ENCODE data around the gene MINDY4. TPM values are rescaled to one million over a fixed set of nuclear protein-coding genes. Genes with fewer than 3 reads are reported as not detected.
A peak's percentile ranks its signal among the peaks of the same experiment; 100 is the strongest.

MINDY4 gene
- total RNA-seq, 6 donors from 2014 or later: 7.7 to 43.0 (median 19.4) TPM

- TF ChIP-seq POLR2A (IDR thresholded peaks at IDR 0.05) (no peak), CTCF (IDR thresholded peaks at IDR 0.05) (no peak), EP300 (IDR thresholded peaks at IDR 0.05) (no peak), POLR2AphosphoS5 (IDR thresholded peaks at IDR 0.05) (no peak)
- WGBS, 2 donors: 93% methylated on average over 6 of the region's 6 CpGs; no CpG with 5 or more reads in 1 of the 2 donors
- Histone ChIP-seq H3K9me3 (no peaks in the 10 kb centered on the region), H3K4me3 (no peak overlapping the region), H3K36me3 (no peaks in the 10 kb centered on the region), H3K4me1 (no peaks in the 10 kb centered on the region), H3K27me3 (no peaks in the 10 kb centered on the region), H3K27ac (no peak overlapping the region)
- DNase-seq: no peak
- no peak for ATAC-seq (ENCODE audit: low FRiP score in 2 of 2)
These were observed 38.0 kb upstream of the MINDY4 start for GRCh38 chr7:30733216-30733615.

GRCh38 chr7:30733691-30734090 is 37.5 kb upstream of the MINDY4 start:
- ATAC-seq (ENCODE audit: low FRiP score in 2 of 2) (no peak), DNase-seq (peak in 1 of 2 donors; percentile 76)
- Histone ChIP-seq H3K36me3 (no peaks in the 10 kb centered on the region), H3K27me3 (no peaks in the 10 kb centered on the region), H3K27ac (no peak overlapping the region), H3K9me3 (no peaks in the 10 kb centered on the region), H3K4me3 (no peak overlapping the region), H3K4me1 (no peaks in the 10 kb centered on the region)
- 92 to 94% methylated on average over 10 to 11 of the region's 11 CpGs for WGBS, 2 donors
- TF ChIP-seq CTCF (IDR thresholded peaks at IDR 0.05): no peak
- TF ChIP-seq POLR2AphosphoS5 (IDR thresholded peaks at IDR 0.05): no peak
- TF ChIP-seq POLR2A (IDR thresholded peaks at IDR 0.05): no peak
- TF ChIP-seq EP300 (IDR thresholded peaks at IDR 0.05): no peak

GRCh38 chr7:30734497-30734896 is 36.7 kb upstream of the MINDY4 start:
- 88 to 100% methylated on average over 3 to 7 of the region's 7 CpGs for WGBS, 2 donors
- H3K36me3 ChIP-seq: no peaks in the 10 kb centered on the region
- DNase-seq: no peak
- H3K4me1 ChIP-seq: no peaks in the 10 kb centered on the region
- ATAC-seq (ENCODE audit: low FRiP score in 2 of 2): no peak
- H3K4me3 ChIP-seq: no peak overlapping the region
- no peak overlapping the region for H3K27ac ChIP-seq
- TF ChIP-seq EP300 (IDR thresholded peaks at IDR 0.05): no peak
- TF ChIP-seq POLR2AphosphoS5 (IDR thresholded peaks at IDR 0.05): no peak
- TF ChIP-seq CTCF (IDR thresholded peaks at IDR 0.05): no peak
- no peak for TF ChIP-seq POLR2A (IDR thresholded peaks at IDR 0.05)
- no peaks in the 10 kb centered on the region for H3K27me3 ChIP-seq
- no peaks in the 10 kb centered on the region for H3K9me3 ChIP-seq

- H3K9me3 ChIP-seq: no peaks in the 10 kb centered on the region
- H3K4me3 ChIP-seq: no peak overlapping the region
- H3K36me3 ChIP-seq: no peaks in the 10 kb centered on the region
- no peaks in the 10 kb centered on the region for H3K27me3 ChIP-seq
- no peak for ATAC-seq (ENCODE audit: low FRiP score in 2 of 2)
- H3K4me1 ChIP-seq: peaks cover 0 to 6% (median 3%) of the 10 kb centered on the region in 4 donors
- 91 to 96% methylated on average over 3 of the region's 3 CpGs for WGBS, 2 donors
- no peak for DNase-seq
- no peak for TF ChIP-seq POLR2AphosphoS5 (IDR thresholded peaks at IDR 0.05)
- TF ChIP-seq EP300 (IDR thresholded peaks at IDR 0.05): no peak
- no peak for TF ChIP-seq CTCF (IDR thresholded peaks at IDR 0.05)
- no peak for TF ChIP-seq POLR2A (IDR thresholded peaks at IDR 0.05)
- H3K27ac ChIP-seq: no peak overlapping the region
These were observed 35.6 kb upstream of the MINDY4 start for GRCh38 chr7:30735631-30736030.

GRCh38 chr7:30736291-30736690 is 34.9 kb upstream of the MINDY4 start:
- 86 to 93% methylated on average over 4 of the region's 4 CpGs for WGBS, 2 donors
- Histone ChIP-seq H3K36me3 (no peaks in the 10 kb centered on the region), H3K9me3 (no peaks in the 10 kb centered on the region), H3K27me3 (no peaks in the 10 kb centered on the region), H3K27ac (no peak overlapping the region), H3K4me3 (no peak overlapping the region), H3K4me1 (peaks cover 0 to 6% (median 4%) of the 10 kb centered on the region in 4 donors)
- DNase-seq: no peak
- no peak for ATAC-seq (ENCODE audit: low FRiP score in 2 of 2)
- TF ChIP-seq POLR2AphosphoS5 (IDR thresholded peaks at IDR 0.05): no peak
- no peak for TF ChIP-seq CTCF (IDR thresholded peaks at IDR 0.05)
- TF ChIP-seq POLR2A (IDR thresholded peaks at IDR 0.05): no peak
- TF ChIP-seq EP300 (IDR thresholded peaks at IDR 0.05): no peak
